Keratinocyte (primary cell): ENCODE measurements around the gene ERC2. TPM values are rescaled to one million over a fixed set of nuclear protein-coding genes. Genes with fewer than 3 reads are reported as not detected.

Experiments used
- DNase-seq: peaks from one replicate; pipeline ENCODE4 v3.0.0-alpha.2; 2011; ENCODE audit warnings: low read depth, missing footprints, low spot score
- FAIRE-seq: peaks from 2 replicates; lab custom pipeline; 2011; peaks lifted over from hg19 to GRCh38; lab: Jason Lieb, UNC
- H2AFZ ChIP-seq: 2 replicates; pipeline ENCODE4 v1.6.0; 2012; ENCODE audit warnings: low read length, control low read depth, inconsistent platforms; ENCODE audit not compliant: control insufficient read depth
- H3K27ac ChIP-seq: 2 replicates; pipeline ENCODE4 v1.5.1; 2011; ENCODE audit warnings: low read length; ENCODE audit not compliant: control insufficient read depth, insufficient read depth
- H3K27me3 ChIP-seq: 3 replicates; pipeline ENCODE4 v1.6.0; 2011; ENCODE audit warnings: low read length; ENCODE audit not compliant: control insufficient read depth, insufficient read depth; ENCODE audit errors: extremely low read depth
- H3K36me3 ChIP-seq, 2 experiments: 2 replicates in 1 of 2; 3 replicates in 1 of 2; pipeline ENCODE4 v1.5.1; 2011; ENCODE audit warnings: low read length in 2 of 2, mild to moderate bottlenecking in 1 of 2; ENCODE audit not compliant: control insufficient read depth in 2 of 2, insufficient read depth in 2 of 2; ENCODE audit errors: extremely low read depth in 1 of 2
- H3K4me1 ChIP-seq: 3 replicates; pipeline ENCODE4 v1.5.1; 2011; ENCODE audit warnings: low read length; ENCODE audit not compliant: control insufficient read depth, insufficient read depth; ENCODE audit errors: extremely low read depth
- H3K4me2 ChIP-seq: 3 replicates; pipeline ENCODE4 v1.6.0; 2011; ENCODE audit warnings: low read depth, low read length; ENCODE audit not compliant: control insufficient read depth, insufficient read depth; ENCODE audit errors: extremely low read depth
- H3K4me3 ChIP-seq, 3 experiments: fragments of 200-600 bp in 1 of 3; sonication (generic) in 1 of 3; 2 replicates in 2 of 3; 3 replicates in 1 of 3; pipeline ENCODE4 v1.5.1; 2011 to 2016; ENCODE audit warnings: low read length in 3 of 3, mild to moderate bottlenecking in 3 of 3, control low read depth in 2 of 3, inconsistent platforms in 1 of 3, low read depth in 1 of 3, mixed read lengths in 1 of 3, mixed run types in 1 of 3, moderate library complexity in 1 of 3; ENCODE audit not compliant: control insufficient read depth in 2 of 3, insufficient read depth in 2 of 3; ENCODE audit errors: extremely low read depth in 1 of 3
- H3K79me2 ChIP-seq: 2 replicates; pipeline ENCODE4 v1.6.0; 2012; ENCODE audit warnings: low read length; ENCODE audit not compliant: control insufficient read depth, insufficient read depth
- H3K9ac ChIP-seq: 3 replicates; pipeline ENCODE4 v1.6.0; 2011; ENCODE audit warnings: low read length; ENCODE audit not compliant: control insufficient read depth, insufficient read depth; ENCODE audit errors: extremely low read depth
- H3K9me1 ChIP-seq: 3 replicates; pipeline ENCODE4 v1.6.0; 2011; ENCODE audit warnings: low read length; ENCODE audit not compliant: control insufficient read depth, insufficient read depth; ENCODE audit errors: extremely low read depth
- H3K9me3 ChIP-seq: 2 replicates; pipeline ENCODE4 v1.5.1; 2012; ENCODE audit warnings: low read depth, low read length; ENCODE audit not compliant: control insufficient read depth
- H4K20me1 ChIP-seq: 3 replicates; pipeline ENCODE4 v1.6.0; 2011; ENCODE audit warnings: low read length; ENCODE audit not compliant: control insufficient read depth, insufficient read depth; ENCODE audit errors: extremely low read depth
- EZH2 ChIP-seq: IDR thresholded peaks from one replicate; pipeline ENCODE4 v1.6.1; 2012; ENCODE audit warnings: inconsistent platforms, mild to moderate bottlenecking, low read length, moderate library complexity
- dilution Hi-C: fragments of 300-500 bp; cut with MboI; formaldehyde crosslinking; loops from one replicate; pipeline ENCODE4 v1.7.0; 2020; ENCODE audit warnings: low sequenced_read_pairs; ENCODE audit not compliant: extremely low pct_ligation_motif_present
- polyA plus RNA-seq, 5 experiments: library from polyadenylated mRNA; depleted of rRNA in 3 of 5; stranded (reverse) in 3 of 5; stranded (forward) in 1 of 5; unstranded in 1 of 5; fragments of >200 nt; gene quantifications; 1 replicate in 1 of 5; 2 replicates in 3 of 5; 3 replicates in 1 of 5; pipeline versions ENCODE4 v1.2.1 to v1.2.3, GENCODE V29; 2011 to 2012; ENCODE audit warnings: missing spikeins in 2 of 5, low read depth in 1 of 5, low replicate concordance in 1 of 5
- TF ChIP-seq, protein P1 (sequence below), 3 experiments: IDR thresholded peaks in 1 of 3; conservative IDR thresholded peaks in 1 of 3; optimal IDR thresholded peaks in 1 of 3; 2 replicates in 2 of 3; 3 replicates in 1 of 3; pipeline versions ENCODE3 to v1.5.1; 2011; ENCODE audit warnings: low read length in 3 of 3, mild to moderate bottlenecking in 3 of 3, moderate library complexity in 2 of 3, control low read depth in 1 of 3, inconsistent platforms in 1 of 3; ENCODE audit not compliant: insufficient read depth in 2 of 3; ENCODE audit errors: extremely low read depth in 1 of 3

The ERC2 gene
- polyA plus RNA-seq, 1 donor (not counting 4 experiments of a cell fraction or from before 2014, with no cell fraction given) = 0.08 TPM

- no peaks in the 10 kb centered on the region for H4K20me1 ChIP-seq
- no peaks in the 10 kb centered on the region for H3K27me3 ChIP-seq
- H3K79me2 ChIP-seq = no peaks in the 10 kb centered on the region
- no peak overlapping the region for H2AFZ ChIP-seq
- dilution Hi-C loops = no loop called here
- no peak overlapping the region for H3K9ac ChIP-seq
- TF ChIP-seq, protein P1, sequence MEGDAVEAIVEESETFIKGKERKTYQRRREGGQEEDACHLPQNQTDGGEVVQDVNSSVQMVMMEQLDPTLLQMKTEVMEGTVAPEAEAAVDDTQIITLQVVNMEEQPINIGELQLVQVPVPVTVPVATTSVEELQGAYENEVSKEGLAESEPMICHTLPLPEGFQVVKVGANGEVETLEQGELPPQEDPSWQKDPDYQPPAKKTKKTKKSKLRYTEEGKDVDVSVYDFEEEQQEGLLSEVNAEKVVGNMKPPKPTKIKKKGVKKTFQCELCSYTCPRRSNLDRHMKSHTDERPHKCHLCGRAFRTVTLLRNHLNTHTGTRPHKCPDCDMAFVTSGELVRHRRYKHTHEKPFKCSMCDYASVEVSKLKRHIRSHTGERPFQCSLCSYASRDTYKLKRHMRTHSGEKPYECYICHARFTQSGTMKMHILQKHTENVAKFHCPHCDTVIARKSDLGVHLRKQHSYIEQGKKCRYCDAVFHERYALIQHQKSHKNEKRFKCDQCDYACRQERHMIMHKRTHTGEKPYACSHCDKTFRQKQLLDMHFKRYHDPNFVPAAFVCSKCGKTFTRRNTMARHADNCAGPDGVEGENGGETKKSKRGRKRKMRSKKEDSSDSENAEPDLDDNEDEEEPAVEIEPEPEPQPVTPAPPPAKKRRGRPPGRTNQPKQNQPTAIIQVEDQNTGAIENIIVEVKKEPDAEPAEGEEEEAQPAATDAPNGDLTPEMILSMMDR (optimal IDR thresholded peaks at IDR 0.05 in 1 of 3, IDR thresholded peaks at IDR 0.05 in 1 of 3, conservative IDR thresholded peaks at IDR 0.05 in 1 of 3; ENCODE audit: extremely low read depth in 1 of 3, insufficient read depth in 2 of 3, low read length in 3 of 3) = no peak
- TF ChIP-seq EZH2 = no peak
- H3K4me2 ChIP-seq = no peak overlapping the region
- no peaks in the 10 kb centered on the region for H3K9me1 ChIP-seq
- peaks cover 20% of the 10 kb centered on the region for H3K4me1 ChIP-seq
- no peaks in the 10 kb centered on the region for H3K36me3 ChIP-seq
- no peaks in the 10 kb centered on the region for H3K9me3 ChIP-seq
- H3K27ac ChIP-seq = no peak overlapping the region
- DNase-seq = no peak
- FAIRE-seq = no peak
- no peak overlapping the region for H3K4me3 ChIP-seq
Observed at GRCh38 chr3:55526332-55527030, 941.8 kb downstream of the ERC2 start.

DNA sequence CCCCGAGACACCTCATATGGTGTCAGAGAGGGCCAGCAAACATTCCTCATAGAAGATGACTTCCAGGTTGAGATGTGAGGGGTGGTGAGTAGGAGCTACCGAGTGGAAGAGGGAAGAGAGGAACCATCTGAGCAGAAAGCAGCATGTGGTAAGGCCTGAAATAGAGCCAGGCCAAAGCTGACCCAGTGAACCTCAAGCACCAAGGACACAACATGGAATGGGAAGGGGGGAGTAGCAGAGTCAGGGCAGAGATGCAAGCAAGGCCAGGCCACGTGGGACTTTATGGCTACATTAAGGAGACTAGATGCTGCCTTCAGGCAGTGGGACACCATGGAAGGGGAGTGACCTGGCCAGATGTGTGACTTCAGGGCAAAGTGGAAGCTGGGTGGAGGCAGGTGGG is 942.8 kb downstream of the ERC2 start:
- Histone ChIP-seq H3K4me2 (no peak overlapping the region), H3K27ac (no peak overlapping the region), H3K4me3 (no peak overlapping the region), H3K36me3 (no peaks in the 10 kb centered on the region), H3K9ac (no peak overlapping the region), H3K27me3 (no peaks in the 10 kb centered on the region), H3K9me1 (no peaks in the 10 kb centered on the region), H4K20me1 (no peaks in the 10 kb centered on the region), H3K4me1 (peaks cover 29% of the 10 kb centered on the region), H3K9me3 (no peaks in the 10 kb centered on the region), H2AFZ (no peak overlapping the region), H3K79me2 (no peaks in the 10 kb centered on the region)
- DNase-seq = no peak
- dilution Hi-C loops = no loop called here
- FAIRE-seq = peak; percentile 17
- TF ChIP-seq EZH2 = no peak
- TF ChIP-seq, protein P1 (optimal IDR thresholded peaks at IDR 0.05 in 1 of 3, IDR thresholded peaks at IDR 0.05 in 1 of 3, conservative IDR thresholded peaks at IDR 0.05 in 1 of 3; ENCODE audit: extremely low read depth in 1 of 3, insufficient read depth in 2 of 3, low read length in 3 of 3) = no peak
